Neural progenitor cell (in vitro differentiated cells): ENCODE data around the gene RTN4RL2.

Experiments
- EZH2 ChIP-seq: fragments of 200-600 bp; sonication (generic); IDR thresholded peaks from 2 replicates; pipeline ENCODE4 v1.6.1; 2017; ENCODE audit warnings: antibody characterized with exemption, mild to moderate bottlenecking, moderate library complexity
- TF ChIP-seq, protein P1 (sequence below): fragments of 200-600 bp; sonication (generic); IDR thresholded peaks from 2 replicates; pipeline ENCODE4 v1.5.1; 2017; ENCODE audit warnings: antibody characterized with exemption, mild to moderate bottlenecking

DNA sequence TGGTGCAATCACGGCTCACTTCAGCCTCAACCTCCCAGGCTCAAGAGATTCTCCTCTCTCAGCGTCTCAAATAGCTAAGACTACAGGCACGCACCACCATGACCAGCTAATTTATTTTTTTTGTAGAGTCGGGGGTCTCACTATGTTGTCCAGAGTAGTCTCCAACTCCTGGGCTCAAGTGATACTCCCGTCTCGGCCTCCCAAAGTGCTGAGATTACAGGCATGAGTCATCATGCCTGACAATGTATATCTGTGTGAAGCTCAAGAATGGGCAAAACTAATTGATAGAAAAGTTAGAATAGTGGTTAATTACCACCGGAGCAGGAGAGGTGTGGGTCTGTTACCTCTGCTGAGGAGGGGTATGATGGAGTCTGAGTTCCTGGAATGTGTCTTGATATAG is 24.3 kb upstream of the RTN4RL2 start:
- TF ChIP-seq, protein P1, sequence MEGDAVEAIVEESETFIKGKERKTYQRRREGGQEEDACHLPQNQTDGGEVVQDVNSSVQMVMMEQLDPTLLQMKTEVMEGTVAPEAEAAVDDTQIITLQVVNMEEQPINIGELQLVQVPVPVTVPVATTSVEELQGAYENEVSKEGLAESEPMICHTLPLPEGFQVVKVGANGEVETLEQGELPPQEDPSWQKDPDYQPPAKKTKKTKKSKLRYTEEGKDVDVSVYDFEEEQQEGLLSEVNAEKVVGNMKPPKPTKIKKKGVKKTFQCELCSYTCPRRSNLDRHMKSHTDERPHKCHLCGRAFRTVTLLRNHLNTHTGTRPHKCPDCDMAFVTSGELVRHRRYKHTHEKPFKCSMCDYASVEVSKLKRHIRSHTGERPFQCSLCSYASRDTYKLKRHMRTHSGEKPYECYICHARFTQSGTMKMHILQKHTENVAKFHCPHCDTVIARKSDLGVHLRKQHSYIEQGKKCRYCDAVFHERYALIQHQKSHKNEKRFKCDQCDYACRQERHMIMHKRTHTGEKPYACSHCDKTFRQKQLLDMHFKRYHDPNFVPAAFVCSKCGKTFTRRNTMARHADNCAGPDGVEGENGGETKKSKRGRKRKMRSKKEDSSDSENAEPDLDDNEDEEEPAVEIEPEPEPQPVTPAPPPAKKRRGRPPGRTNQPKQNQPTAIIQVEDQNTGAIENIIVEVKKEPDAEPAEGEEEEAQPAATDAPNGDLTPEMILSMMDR: no peak
- no peak for TF ChIP-seq EZH2
